Epithelial cell of proximal tubule (primary cell): ENCODE measurements around the gene LAMA4. TPM values are rescaled to one million over a fixed set of nuclear protein-coding genes. Genes with fewer than 3 reads are reported as not detected.

Experiments used
- total RNA-seq: library from RNA; depleted of rRNA; stranded (reverse); fragments of >200 nt; gene quantifications from 2 replicates; pipeline ENCODE4 v1.2.3, GENCODE V29; 2015

The LAMA4 gene
- total RNA-seq, 1 donor from 2014 or later = 8.0 TPM

Other genes starting within 250 kb of the LAMA4 start
- gene CCN6, start 200.5 kb downstream of the LAMA4 start, total RNA-seq = 0.58 and 1.4 TPM in 2 replicates
- gene TUBE1, start 167.1 kb downstream of the LAMA4 start, total RNA-seq = 4.3 and 13.7 TPM in 2 replicates
- gene FAM229B, start 167.0 kb downstream of the LAMA4 start, total RNA-seq = 3.3 and 11.6 TPM in 2 replicates
- not detected in 2 replicates for gene RFPL4B, start 92.8 kb upstream of the LAMA4 start, total RNA-seq